GM12874 (cell line): Measurements from ENCODE around the gene POLR1H.

ENCODE experiments used
- TF ChIP-seq, protein P1 (sequence below): IDR thresholded peaks from 2 replicates; pipeline ENCODE4 v1.5.1; 2011; ENCODE audit warnings: low read depth, mild to moderate bottlenecking, control low read depth, low read length, moderate library complexity; ENCODE audit not compliant: insufficient read depth

The POLR1H gene

DNA sequence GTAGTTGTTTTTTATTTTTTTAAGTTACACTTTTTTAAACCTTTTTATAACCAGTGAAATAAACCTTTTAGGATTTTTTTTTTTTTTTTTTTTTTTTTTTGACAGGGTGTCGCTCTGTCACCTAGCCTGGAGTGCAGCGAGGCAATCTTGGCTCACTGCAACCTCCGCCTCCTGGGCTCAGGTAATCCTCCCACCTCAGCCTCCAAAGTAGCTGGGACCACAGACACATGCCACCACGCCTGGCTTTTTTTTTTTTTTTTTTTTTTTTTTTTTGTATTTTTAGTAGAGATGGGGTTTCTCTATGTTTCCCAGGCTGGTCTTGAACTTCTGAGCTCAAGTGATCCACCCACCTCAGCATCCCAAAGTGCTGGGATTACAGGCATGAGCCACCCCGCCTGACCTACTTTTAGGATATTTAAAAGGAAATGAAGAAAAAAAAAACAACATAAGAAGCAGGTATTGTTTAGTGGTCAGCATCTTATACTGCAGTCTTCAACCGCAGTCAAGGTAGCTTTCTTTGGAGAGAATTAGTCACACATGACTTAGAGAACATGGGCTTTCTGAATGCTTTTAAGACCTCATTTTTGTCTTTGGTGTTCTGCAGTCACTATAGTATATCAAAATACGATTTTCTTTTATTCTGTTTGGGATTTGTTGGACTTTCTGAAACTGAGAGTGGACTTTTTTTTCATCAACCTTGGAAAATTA, 1.6 kb downstream of the POLR1H start:
- TF ChIP-seq, protein P1, sequence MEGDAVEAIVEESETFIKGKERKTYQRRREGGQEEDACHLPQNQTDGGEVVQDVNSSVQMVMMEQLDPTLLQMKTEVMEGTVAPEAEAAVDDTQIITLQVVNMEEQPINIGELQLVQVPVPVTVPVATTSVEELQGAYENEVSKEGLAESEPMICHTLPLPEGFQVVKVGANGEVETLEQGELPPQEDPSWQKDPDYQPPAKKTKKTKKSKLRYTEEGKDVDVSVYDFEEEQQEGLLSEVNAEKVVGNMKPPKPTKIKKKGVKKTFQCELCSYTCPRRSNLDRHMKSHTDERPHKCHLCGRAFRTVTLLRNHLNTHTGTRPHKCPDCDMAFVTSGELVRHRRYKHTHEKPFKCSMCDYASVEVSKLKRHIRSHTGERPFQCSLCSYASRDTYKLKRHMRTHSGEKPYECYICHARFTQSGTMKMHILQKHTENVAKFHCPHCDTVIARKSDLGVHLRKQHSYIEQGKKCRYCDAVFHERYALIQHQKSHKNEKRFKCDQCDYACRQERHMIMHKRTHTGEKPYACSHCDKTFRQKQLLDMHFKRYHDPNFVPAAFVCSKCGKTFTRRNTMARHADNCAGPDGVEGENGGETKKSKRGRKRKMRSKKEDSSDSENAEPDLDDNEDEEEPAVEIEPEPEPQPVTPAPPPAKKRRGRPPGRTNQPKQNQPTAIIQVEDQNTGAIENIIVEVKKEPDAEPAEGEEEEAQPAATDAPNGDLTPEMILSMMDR, result no peak

DNA sequence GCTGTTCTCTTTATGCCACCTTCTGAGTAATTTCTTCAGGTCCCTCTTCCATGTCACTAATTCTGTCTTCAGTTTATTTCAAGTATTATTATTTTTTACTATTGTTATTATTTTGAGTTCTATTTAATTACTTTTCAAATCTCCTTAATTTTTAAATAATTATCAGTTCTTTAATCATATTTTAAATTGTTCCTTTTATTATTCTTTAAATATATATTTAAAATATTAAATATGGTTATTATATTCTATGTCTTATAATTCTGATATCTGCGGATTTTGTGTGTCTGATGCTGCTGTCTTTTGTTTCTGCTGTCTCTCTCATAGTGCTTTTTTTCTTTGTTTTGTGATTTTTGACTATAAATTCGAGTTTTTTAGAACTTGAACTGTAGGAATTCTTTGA, 2.2 kb downstream of the POLR1H start:
- TF ChIP-seq, protein P1, result no peak

DNA sequence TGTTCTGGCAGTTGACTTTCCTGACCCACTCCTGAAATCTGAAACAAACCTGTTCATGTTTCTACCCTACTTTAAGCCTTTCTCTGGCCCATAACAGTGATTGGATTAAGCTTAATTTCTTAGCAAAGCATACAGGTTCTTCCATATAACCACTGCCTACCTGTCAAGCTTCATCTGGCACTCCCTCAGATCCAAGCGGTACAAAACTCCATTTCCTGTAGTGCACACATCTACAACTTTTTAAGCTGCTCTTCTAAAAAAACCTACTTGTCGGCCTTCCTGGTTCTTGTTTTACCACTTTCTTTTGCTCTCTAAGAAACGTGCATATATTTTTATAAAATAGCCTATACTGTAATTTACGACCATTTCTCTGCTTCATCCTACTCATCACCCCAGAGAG, 5.0 kb downstream of the POLR1H start:
- TF ChIP-seq, protein P1, result no peak

GRCh38 chr6:30066577-30067459, 5.8 kb downstream of the POLR1H start, which contains the start of gene PPP1R11:
TSS of gene PPP1R11 (plus strand) at chr6:30067198. CDS start at chr6:30067411, 213 bp downstream.
- TF ChIP-seq, protein P1, result no peak

GRCh38 chr6:30067460-30068139, 6.5 kb downstream of the POLR1H start:
- TF ChIP-seq, protein P1, result no peak

- TF ChIP-seq, protein P1, result no peak
Measured at GRCh38 chr6:30071081-30071818, 10.2 kb downstream of the POLR1H start.
